Sigmoid colon (tissue), 7 donors: ENCODE results near the gene NCK1. TPM values are rescaled to one million over a fixed set of nuclear protein-coding genes. Genes with fewer than 3 reads are reported as not detected.
"Not testable (repeated sequence)": the region's sequence is repeated elsewhere in the genome, so short reads cannot be mapped to it uniquely, and the experiment has no call there.

Experiments
- DNase-seq: peaks from one replicate; pipeline ENCODE4 v3.0.0-alpha.2; 2019
- H3K27ac ChIP-seq, 4 donors: fragments of 200-600 bp; sonication (generic); one replicate each; pipeline ENCODE4 v1.5.1; 2016 to 2019; ENCODE audit warnings: mild to moderate bottlenecking in 1 of 4
- H3K27me3 ChIP-seq, 3 donors: fragments of 200-600 bp; sonication (generic); one replicate each; pipeline ENCODE4 v1.5.1; 2019; ENCODE audit warnings: mild to moderate bottlenecking in 1 of 3
- H3K36me3 ChIP-seq, 4 donors: fragments of 200-600 bp; sonication (generic); one replicate each; pipeline ENCODE4 v1.5.1; 2016 to 2019
- H3K4me1 ChIP-seq, 4 donors: fragments of 200-600 bp; sonication (generic); one replicate each; pipeline ENCODE4 v1.5.1; 2017 to 2019
- H3K4me3 ChIP-seq, 4 donors: fragments of 200-600 bp; sonication (generic); one replicate each; pipeline ENCODE4 v1.5.1; 2017 to 2019; ENCODE audit warnings: mild to moderate bottlenecking in 2 of 4, moderate library complexity in 1 of 4
- H3K9me3 ChIP-seq, 4 donors: fragments of 200-600 bp in 3 of 4; sonication (generic) in 3 of 4; one replicate each; pipeline versions ENCODE4 v1.5.1 to v1.6.1; 2013 to 2019
- EP300 ChIP-seq, 4 donors: sonication (generic); formaldehyde crosslinking; IDR thresholded peaks; one replicate each; pipeline ENCODE4 v1.6.1; 2017; ENCODE audit warnings: antibody characterized with exemption in 4 of 4
- POLR2A ChIP-seq, 2 donors: fragments of 450-650 bp; IDR thresholded peaks; one replicate each; pipeline ENCODE4 v1.6.1; 2016; ENCODE audit warnings: antibody characterized with exemption in 2 of 2, mild to moderate bottlenecking in 2 of 2, moderate library complexity in 2 of 2
- POLR2AphosphoS5 ChIP-seq, 4 donors: sonication (generic); formaldehyde crosslinking; IDR thresholded peaks; one replicate each; pipeline ENCODE4 v1.6.1; 2017; ENCODE audit warnings: antibody characterized with exemption in 4 of 4
- WGBS, 2 donors: extraction: QIAGEN DNeasy Blood & Tissue Kit; methylation state at CpG; one replicate each; pipeline ENCODE4 v1.1.7; 2013; 5-methylcytosine and 5-hydroxymethylcytosine counted together
- intact Hi-C: fragments of 100-400 bp; cut with DNase I; formaldehyde crosslinking; loops from one replicate; pipeline ENCODE4 v1.15.1; 2023
- polyA plus RNA-seq, 3 donors: library from polyadenylated mRNA; stranded (reverse); fragments of 200-250 nt; gene quantifications; one replicate each; pipeline ENCODE4 v1.2.3, GENCODE V29; 2013
- total RNA-seq, 4 donors: library from RNA; depleted of rRNA; stranded (reverse); fragments of >200 nt; gene quantifications; one replicate each; pipeline ENCODE4 v1.1.0, GENCODE V29; 2016
- TF ChIP-seq, protein P1 (sequence below), 4 experiments: fragments of 450-650 bp in 3 of 4; fragments of 200-600 bp in 1 of 4; IDR thresholded peaks; one replicate each; pipeline ENCODE4 v1.5.1; 2016 to 2019; ENCODE audit warnings: antibody characterized with exemption in 4 of 4, mild to moderate bottlenecking in 3 of 4, moderate library complexity in 2 of 4
- donor health status: healthy with polysubstance abuse.
- donor health status: Bipolar disorder and iron deficiency.
- donor health status: healthy.

The NCK1 gene
- total and polyA plus RNA-seq, 7 donors, result 25.5 to 55.1 (median 37.2) TPM

DNA sequence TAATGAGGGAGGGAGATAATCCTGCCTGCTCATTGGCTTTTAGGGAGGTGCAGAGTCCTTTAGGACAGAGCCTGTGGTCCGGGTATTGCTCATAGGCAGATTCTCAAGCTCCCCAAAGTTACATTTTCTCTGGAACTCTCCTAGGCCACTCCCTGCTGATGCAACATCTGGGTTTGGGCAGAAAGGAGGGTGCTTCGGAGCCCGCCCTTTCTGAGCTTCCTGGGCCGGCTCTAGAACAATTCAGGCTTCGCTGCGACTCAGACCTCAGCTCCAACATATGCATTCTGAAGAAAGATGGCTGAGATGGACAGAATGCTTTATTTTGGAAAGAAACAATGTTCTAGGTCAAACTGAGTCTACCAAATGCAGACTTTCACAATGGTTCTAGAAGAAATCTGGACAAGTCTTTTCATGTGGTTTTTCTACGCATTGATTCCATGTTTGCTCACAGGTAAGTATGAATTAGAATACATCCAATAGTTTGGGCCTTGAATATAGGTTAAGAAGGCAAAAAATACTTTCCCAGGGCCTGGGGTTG is 95.8 kb downstream of the NCK1 start, which contains the start of gene IL20RB:
IL20RB (plus strand) TSS at position 233 of the 538 bp plus-strand sequence; CDS start at position 364, 131 bp downstream.
- intact Hi-C loops, result no loop called here
- TF ChIP-seq EP300 (IDR thresholded peaks at IDR 0.05) (no peak), POLR2A (IDR thresholded peaks at IDR 0.05) (no peak), POLR2AphosphoS5 (IDR thresholded peaks at IDR 0.05) (no peak)
- TF ChIP-seq, protein P1, sequence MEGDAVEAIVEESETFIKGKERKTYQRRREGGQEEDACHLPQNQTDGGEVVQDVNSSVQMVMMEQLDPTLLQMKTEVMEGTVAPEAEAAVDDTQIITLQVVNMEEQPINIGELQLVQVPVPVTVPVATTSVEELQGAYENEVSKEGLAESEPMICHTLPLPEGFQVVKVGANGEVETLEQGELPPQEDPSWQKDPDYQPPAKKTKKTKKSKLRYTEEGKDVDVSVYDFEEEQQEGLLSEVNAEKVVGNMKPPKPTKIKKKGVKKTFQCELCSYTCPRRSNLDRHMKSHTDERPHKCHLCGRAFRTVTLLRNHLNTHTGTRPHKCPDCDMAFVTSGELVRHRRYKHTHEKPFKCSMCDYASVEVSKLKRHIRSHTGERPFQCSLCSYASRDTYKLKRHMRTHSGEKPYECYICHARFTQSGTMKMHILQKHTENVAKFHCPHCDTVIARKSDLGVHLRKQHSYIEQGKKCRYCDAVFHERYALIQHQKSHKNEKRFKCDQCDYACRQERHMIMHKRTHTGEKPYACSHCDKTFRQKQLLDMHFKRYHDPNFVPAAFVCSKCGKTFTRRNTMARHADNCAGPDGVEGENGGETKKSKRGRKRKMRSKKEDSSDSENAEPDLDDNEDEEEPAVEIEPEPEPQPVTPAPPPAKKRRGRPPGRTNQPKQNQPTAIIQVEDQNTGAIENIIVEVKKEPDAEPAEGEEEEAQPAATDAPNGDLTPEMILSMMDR (IDR thresholded peaks at IDR 0.05), result no peak
- no peak within 1 kb of the TSS for H3K27ac ChIP-seq
- 91 to 93% methylated on average over 7 of the region's 7 CpGs for WGBS, 2 donors
- H3K36me3 ChIP-seq, result no peaks in the 10 kb centered on the region
- DNase-seq, result no peak
- H3K9me3 ChIP-seq, result no peaks in the 10 kb centered on the region
- no peak within 1 kb of the TSS for H3K4me3 ChIP-seq
- peaks cover 0 to 13% (median 10%) of the 10 kb centered on the region in 4 donors for H3K4me1 ChIP-seq
- H3K27me3 ChIP-seq, result no peaks in the 10 kb centered on the region

DNA sequence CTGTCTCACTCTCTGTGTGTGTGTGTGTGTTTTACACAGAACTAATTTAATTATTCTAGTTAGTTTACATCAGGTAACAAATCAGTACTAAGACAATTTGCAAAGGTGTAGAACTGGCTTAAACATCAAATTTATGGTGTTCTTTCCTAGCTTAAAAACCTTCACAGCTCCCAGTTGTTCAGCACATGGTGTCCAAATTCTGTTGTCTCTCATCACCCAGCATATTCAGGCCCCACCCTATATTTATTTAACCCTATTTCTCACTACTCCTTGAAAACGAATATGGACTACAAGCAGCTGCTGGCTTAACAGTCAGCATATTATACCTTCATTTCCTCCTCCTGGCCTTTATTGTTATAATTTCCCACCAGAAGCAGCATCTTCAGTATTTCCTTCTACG is 96.9 kb downstream of the NCK1 start:
- Histone ChIP-seq H3K4me1 (peaks cover 0 to 13% (median 10%) of the 10 kb centered on the region in 4 donors), H3K27ac (no peak overlapping the region), H3K36me3 (no peaks in the 10 kb centered on the region), H3K4me3 (no peak overlapping the region), H3K9me3 (no peaks in the 10 kb centered on the region), H3K27me3 (no peaks in the 10 kb centered on the region)
- DNase-seq, result no peak
- no peak for TF ChIP-seq EP300 (IDR thresholded peaks at IDR 0.05)
- no peak for TF ChIP-seq POLR2AphosphoS5 (IDR thresholded peaks at IDR 0.05)
- TF ChIP-seq POLR2A (IDR thresholded peaks at IDR 0.05), result no peak
- TF ChIP-seq, protein P1 (IDR thresholded peaks at IDR 0.05), result no peak
- 12 to 58% methylated on average over 2 of the region's 2 CpGs for WGBS, 2 donors
- intact Hi-C loops, result no loop called here

DNA sequence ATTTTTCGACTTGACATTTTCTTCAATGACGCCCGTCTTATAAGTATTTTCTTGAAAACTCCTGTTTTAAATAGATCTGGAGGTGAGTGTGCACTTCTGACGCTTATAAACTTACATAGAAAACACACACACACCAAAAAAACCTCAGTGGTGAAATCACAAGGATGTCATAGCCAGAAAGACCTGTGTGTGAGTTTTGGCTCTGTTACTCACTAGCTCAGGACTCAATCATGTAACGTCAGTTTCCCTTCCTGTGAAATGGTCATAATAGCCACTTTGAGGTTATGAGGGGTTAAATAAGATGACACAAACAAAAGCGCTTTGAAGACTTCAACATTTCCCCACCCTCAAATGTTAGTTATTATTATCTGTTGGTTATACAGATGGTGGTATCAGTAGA is 97.6 kb downstream of the NCK1 start:
- no peaks in the 10 kb centered on the region for H3K27me3 ChIP-seq
- no peak overlapping the region for H3K27ac ChIP-seq
- WGBS, 2 donors, result 93 to 96% methylated on average over 6 of the region's 6 CpGs
- no peak for DNase-seq
- no peak overlapping the region for H3K4me3 ChIP-seq
- TF ChIP-seq POLR2AphosphoS5 (IDR thresholded peaks at IDR 0.05) (no peak), POLR2A (IDR thresholded peaks at IDR 0.05) (no peak), EP300 (IDR thresholded peaks at IDR 0.05) (no peak)
- TF ChIP-seq, protein P1 (IDR thresholded peaks at IDR 0.05), result no peak
- intact Hi-C loops, result no loop called here
- H3K9me3 ChIP-seq, result no peaks in the 10 kb centered on the region
- H3K36me3 ChIP-seq, result no peaks in the 10 kb centered on the region
- H3K4me1 ChIP-seq, result peaks cover 0 to 11% (median 8%) of the 10 kb centered on the region in 4 donors

DNA sequence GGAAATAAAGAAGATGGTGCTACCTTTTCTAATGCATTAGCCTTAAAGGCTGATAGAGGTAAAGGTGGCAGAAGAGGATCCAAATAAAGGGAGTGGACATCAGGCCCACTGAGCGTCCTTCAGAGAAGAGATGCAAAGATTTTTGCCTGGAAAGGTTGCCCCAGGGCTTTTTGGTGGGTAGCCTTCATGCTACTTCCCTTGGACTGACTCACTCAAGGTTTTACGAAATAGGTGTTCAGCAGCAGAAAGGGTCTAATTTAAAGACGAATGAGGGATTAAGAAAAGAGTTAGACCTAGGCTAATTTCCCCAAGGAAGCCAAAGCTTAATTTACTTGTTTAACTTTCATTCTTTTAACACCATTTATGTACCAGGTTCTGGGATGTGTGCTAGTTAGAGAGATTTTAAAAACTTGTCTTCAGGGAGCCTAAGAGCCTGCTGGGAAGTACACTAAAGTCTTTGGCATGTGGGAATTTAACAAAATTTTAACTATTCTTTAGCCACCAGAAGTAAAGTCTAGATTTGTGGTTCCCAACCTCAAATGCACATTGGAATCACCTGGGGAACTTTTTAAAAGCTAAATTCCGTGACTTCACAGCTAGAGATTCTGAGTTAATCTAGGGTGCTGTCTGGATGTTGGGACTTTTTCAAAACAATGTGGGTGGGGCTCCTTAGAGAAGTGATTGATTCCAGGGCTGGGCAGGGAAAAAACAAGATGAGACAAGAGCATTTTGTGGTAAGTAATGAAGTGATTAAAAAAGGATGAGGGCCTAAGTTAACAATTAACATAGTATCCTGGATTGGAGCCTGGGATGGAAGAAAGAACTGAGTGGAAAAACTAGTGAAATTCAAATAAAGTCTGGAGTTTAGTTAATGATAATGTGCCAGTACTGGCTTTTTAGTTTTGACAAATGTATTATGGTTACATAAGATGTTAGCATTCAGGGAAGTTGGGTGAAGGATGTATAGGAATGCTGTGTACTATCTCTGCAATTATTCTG is 99.1 kb downstream of the NCK1 start:
- peaks cover 0 to under 1% (median 0%) of the 10 kb centered on the region in 4 donors for H3K4me1 ChIP-seq
- no peak overlapping the region for H3K27ac ChIP-seq
- intact Hi-C loops, result no loop called here
- no peaks in the 10 kb centered on the region for H3K36me3 ChIP-seq
- H3K4me3 ChIP-seq, result no peak overlapping the region
- no peaks in the 10 kb centered on the region for H3K27me3 ChIP-seq
- WGBS, 2 donors, result 81 to 85% methylated on average over 4 of the region's 4 CpGs
- no peak for TF ChIP-seq EP300 (IDR thresholded peaks at IDR 0.05)
- no peak for DNase-seq
- no peaks in the 10 kb centered on the region for H3K9me3 ChIP-seq

DNA sequence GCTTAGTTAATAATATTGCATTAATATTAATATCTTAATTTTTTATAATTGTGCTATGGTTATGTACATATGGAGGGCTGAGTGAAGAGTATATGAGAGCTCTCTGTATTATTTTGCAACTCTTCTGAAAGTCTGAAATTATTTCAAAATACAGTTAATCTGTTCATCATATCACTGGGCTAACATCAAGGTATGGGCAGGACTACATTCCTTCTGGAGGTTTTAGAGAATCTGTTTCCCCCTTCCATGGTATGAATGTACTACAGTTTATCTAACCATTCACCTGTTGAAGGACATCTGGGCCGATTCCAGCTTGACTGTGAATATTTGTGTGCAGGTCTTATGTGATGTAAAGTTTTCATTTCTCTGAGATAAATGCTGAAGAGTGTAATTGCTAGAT is 100.9 kb downstream of the NCK1 start:
- H3K27me3 ChIP-seq, result no peaks in the 10 kb centered on the region
- TF ChIP-seq, protein P1 (IDR thresholded peaks at IDR 0.05), result no peak
- TF ChIP-seq POLR2AphosphoS5 (IDR thresholded peaks at IDR 0.05) (no peak), POLR2A (IDR thresholded peaks at IDR 0.05) (no peak), EP300 (IDR thresholded peaks at IDR 0.05) (no peak)
- H3K9me3 ChIP-seq, result no peaks in the 10 kb centered on the region
- H3K27ac ChIP-seq, result no peak overlapping the region
- intact Hi-C loops, result no loop called here
- H3K4me3 ChIP-seq, result no peak overlapping the region
- no peaks in the 10 kb centered on the region for H3K4me1 ChIP-seq
- H3K36me3 ChIP-seq, result no peaks in the 10 kb centered on the region
- 55 to 85% methylated on average over 1 of the region's 1 CpG for WGBS, 2 donors
- no peak for DNase-seq

DNA sequence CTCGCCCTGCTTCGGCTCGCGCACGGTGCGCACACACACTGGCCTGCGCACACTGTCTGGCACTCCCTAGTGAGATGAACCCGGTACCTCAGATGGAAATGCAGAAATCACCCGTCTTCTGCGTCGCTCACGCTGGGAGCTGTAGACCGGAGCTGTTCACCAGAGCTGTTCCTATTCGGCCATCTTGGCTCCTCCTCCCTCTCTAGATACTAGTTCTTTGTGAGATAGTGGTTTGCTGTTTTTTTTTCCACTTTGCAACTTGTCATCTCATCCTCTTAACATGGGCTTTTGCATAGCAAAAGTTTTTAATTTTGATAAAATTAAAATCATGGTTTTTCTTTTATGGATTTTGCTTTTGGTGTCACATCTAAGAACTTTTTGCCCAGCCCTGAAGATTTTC is 107.5 kb downstream of the NCK1 start:
- H3K27ac ChIP-seq, H3K4me1 ChIP-seq, H3K36me3 ChIP-seq, H3K27me3 ChIP-seq, H3K9me3 ChIP-seq, H3K4me3 ChIP-seq, DNase-seq, intact Hi-C loops: not testable (repeated sequence)
- WGBS, 2 donors, result 89 to 94% methylated on average over 6 of the region's 14 CpGs
